Activated CD4-positive, alpha-beta memory T cell treated with anti-CD3 and anti-CD28 coated beads, Interleukin-2, amount 10 ng/mL, durations not matched to agents 7 days and 5 days (primary cell): ENCODE data around the gene MPIG6B. TPM values are rescaled to one million over a fixed set of nuclear protein-coding genes. Genes with fewer than 3 reads are reported as not detected.

Source experiments
- CTCF ChIA-PET: fragments of 350-600 bp; sonication (Branson Sonifier 250); formaldehyde crosslinking; loops from one replicate; lab custom pipeline; 2021; ENCODE audit warnings: antibody characterized with exemption, inconsistent platforms; lab: Charles Lee
- POLR2A ChIA-PET: fragments of 350-600 bp; sonication (Branson Sonifier 250); formaldehyde crosslinking; loops from one replicate; lab custom pipeline; 2021; ENCODE audit warnings: antibody characterized with exemption; lab: Charles Lee
- DNase-seq: peaks from one replicate; pipeline ENCODE4 v3.0.0-alpha.2; 2020
- H3K27ac Mint-ChIP-seq: one replicate; pipeline ENCODE4 v1.8.0; 2021; ENCODE audit warnings: mild to moderate bottlenecking, mixed read lengths
- H3K27me3 Mint-ChIP-seq: one replicate; pipeline ENCODE4 v1.8.0; 2021; ENCODE audit warnings: mixed read lengths
- H3K36me3 Mint-ChIP-seq: one replicate; pipeline ENCODE4 v1.8.0; 2021; ENCODE audit warnings: low read depth, mixed read lengths
- H3K4me1 Mint-ChIP-seq: one replicate; pipeline ENCODE4 v1.8.0; 2021; ENCODE audit warnings: mixed read lengths
- H3K4me3 Mint-ChIP-seq: one replicate; pipeline ENCODE4 v1.8.0; 2021; ENCODE audit warnings: mild to moderate bottlenecking, mixed read lengths
- H3K9me3 Mint-ChIP-seq: one replicate; pipeline ENCODE4 v1.8.0; 2021; ENCODE audit warnings: mixed read lengths
- total RNA-seq, 2 experiments: library from RNA; stranded (reverse); gene quantifications; one replicate each; pipeline ENCODE4 v1.2.3, GENCODE V29; 2021

MPIG6B gene
- total RNA-seq, 2 experiments from 2014 or later: not detected

DNA sequence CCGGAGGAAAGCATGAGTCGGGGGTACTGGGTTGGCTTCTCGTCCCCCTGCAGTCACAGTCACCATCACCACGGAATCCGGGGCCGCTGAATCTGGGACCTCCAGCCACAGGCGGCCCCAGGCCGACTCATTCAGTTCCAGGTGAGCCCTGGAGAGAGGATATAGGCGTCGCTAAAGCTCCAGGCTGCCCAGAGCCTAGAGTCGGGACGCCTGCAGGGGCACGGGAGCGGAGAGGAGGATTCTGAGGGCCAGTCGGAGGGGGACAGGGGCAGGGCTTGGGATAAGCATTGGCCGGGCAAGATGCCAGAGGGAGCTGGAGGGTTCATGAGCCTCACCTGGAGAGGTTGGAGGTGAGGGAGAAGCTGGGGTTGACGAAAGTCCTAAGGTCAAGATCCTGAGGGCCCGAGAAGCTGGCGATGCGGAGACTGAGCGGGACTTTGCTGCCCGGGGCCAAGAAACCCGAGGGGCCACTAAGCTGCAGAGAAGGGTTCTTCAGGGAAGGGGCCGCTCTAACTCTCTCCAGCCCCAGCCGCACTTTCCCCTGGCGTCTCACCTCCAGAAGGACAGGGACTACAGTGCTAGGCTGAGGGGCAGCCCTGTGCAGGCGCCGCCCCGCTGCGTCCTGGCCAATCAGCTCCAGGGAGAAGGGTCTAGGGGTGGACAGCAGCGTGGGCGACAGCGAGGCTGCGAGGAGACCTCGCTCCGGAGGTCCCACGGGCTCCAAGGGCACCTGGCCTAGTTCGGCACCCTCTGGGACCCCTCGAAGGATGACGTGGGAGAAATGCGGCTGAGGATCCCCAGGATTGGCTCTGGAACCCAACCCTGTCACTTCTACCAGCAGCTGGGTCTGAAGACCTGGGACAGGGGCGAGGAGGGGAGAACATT, 43.0 kb downstream of the MPIG6B start:
- Mint-ChIP-seq H3K27ac (no peak overlapping the region), H3K4me3 (no peak overlapping the region)
- POLR2A ChIA-PET: interaction anchor here (0.8 to 1.1 kb wide), 4 partner anchors 9 to 63 kb away, joined by 3 to 4 read pairs (median 3); partner anchors contain the start of genes ABHD16A, CLIC1 and VARS1

DNA sequence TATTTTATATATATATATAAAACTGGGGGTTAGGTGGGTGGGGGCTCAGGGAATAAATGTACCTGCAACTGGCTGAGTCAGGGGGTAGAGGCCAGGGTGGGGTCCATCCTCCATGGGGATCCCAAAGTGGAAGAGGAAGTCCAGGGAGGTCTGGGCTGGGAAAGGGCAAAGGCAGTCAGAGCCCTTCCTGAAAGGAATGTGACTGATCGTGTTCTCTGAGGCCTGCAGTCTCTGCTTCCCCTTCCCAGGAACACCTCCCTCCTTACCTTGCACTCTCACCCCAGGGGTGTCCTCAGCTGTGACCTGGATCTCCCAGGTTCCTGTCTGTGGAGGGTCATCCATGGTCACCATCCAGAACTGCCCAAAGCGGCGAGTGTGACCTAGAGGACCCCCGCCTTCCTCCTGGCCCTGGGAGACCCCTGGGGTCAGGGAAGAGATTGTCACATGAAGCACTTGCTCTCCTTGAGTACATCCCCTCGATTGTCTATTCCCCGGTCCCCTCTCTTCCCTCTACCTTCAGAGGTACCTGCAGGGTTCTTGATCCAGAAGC, 44.0 kb downstream of the MPIG6B start:
- no peaks in the 10 kb centered on the region for H3K9me3 Mint-ChIP-seq
- H3K36me3 Mint-ChIP-seq: peaks cover 30% of the 10 kb centered on the region
- H3K4me3 Mint-ChIP-seq: no peak overlapping the region
- no peak for DNase-seq
- ChIA-PET POLR2A (interaction anchor here (0.5 to 1.1 kb wide), 2 partner anchors 26 to 30 kb away, joined by 3 read pairs; partner anchors contain the start of gene CLIC1), CTCF (interaction anchor here (0.7 to 0.9 kb wide), 2 partner anchors 27 to 28 kb away, joined by 3 read pairs; partner anchors contain the start of gene MSH5)
- H3K4me1 Mint-ChIP-seq: peaks cover 36% of the 10 kb centered on the region
- H3K27me3 Mint-ChIP-seq: no peaks in the 10 kb centered on the region
- H3K27ac Mint-ChIP-seq: no peak overlapping the region

More for the DNA sequence above, 43.0 kb downstream of the MPIG6B start:
- Mint-ChIP-seq H3K4me1 (peaks cover 29% of the 10 kb centered on the region), H3K36me3 (peaks cover 32% of the 10 kb centered on the region), H3K27me3 (no peaks in the 10 kb centered on the region), H3K9me3 (no peaks in the 10 kb centered on the region)
- DNase-seq: no peak
- CTCF ChIA-PET: interaction anchor here (1.0 to 1.3 kb wide), 2 partner anchors 25 to 28 kb away, joined by 3 read pairs; no protein-coding TSS in a partner anchor

DNA sequence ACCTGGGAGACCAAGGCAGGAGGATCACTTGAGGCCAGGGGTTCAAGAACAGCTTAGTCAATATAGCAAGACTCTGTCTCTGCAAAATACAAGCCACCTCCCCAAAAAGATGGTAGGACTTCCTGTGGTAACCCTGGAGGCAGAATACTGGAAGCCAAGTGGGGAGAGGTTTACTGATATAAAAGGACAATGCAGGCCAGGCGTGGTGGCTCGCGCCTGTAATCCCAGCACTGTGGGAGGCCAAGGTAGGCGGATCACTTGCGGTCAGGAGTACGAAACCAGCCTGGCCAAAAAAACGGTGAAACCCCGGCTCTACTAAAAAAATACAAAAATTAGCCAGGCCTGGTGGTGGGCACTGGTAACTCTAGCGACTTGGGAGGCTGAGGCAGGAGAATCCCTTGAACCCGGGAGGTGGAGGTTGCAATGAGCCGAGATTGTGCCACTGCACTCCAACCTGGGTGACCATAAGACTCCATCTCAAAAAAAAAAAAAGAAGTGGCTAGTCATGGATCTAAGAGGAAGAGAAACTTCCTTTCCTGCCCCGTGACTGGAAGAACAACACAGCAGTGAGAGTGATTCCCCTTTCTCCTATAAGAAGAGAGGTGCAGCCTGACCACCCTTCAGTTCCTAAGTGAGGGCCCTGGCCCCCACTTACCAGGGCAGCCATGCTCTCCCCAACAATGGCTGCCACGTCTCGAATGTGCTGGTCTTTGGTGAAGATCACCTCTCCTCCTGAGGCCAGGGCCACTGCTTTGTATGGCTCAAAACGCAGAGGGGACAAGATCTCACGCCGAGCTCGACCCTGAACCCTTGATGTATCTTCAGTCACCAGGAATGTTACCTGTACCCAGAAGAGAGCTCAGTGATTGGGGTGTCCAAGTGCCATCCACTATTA, 45.4 kb downstream of the MPIG6B start:
- ChIA-PET POLR2A (interaction anchor here (0.7 to 8.2 kb wide), 3 partner anchors 28 to 39 kb away, joined by 3 to 103 read pairs (median 7); partner anchors contain the start of genes CLIC1, DDAH2 and MSH5), CTCF (interaction anchor here (0.9 to 5.5 kb wide), 16 partner anchors 9 to 117 kb away, joined by 3 to 88 read pairs (median 10); partner anchors contain the start of genes CLIC1, DDAH2, LSM2 and MSH5)
- Mint-ChIP-seq H3K27me3 (no peaks in the 10 kb centered on the region), H3K4me1 (peaks cover 43% of the 10 kb centered on the region), H3K9me3 (no peaks in the 10 kb centered on the region), H3K27ac (no peak overlapping the region), H3K36me3 (peaks cover 25% of the 10 kb centered on the region), H3K4me3 (no peak overlapping the region)
- no peak for DNase-seq

DNA sequence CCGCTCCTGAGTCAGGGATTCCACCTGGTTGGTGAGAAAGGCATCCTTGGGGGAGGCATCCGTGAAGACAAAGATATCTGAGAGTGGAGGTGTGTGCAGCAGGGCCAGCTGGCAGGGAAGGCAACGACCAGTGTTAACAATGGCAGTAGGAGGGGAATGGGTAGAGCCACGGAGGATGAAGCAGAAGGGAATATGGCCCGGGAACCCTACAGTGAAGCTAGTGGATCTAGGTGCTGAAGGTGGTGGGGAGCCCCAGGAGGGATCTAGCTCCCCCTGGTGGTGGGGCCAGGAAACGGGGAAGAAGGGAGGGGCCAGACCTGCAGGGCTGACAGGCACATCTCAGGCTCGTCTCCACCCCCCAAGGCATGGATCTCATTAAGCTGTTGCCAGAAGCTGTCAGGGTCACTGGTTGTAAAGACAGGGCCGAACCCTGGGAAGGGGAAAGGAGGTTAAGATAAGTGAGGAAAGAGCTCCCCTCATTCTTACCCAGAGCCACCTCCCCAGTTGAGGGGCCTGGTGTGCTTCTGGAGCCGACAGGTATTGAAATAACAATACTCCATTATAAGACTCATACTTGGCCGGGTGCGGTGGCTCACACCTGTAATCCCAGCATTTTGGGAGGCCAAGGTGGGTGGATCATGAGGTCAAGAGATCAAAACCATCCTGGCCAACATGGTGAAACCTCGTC, 46.7 kb downstream of the MPIG6B start:
- H3K9me3 Mint-ChIP-seq: no peaks in the 10 kb centered on the region
- DNase-seq: peak; percentile 86
- CTCF ChIA-PET: interaction anchor here (0.6 to 5.5 kb wide), 45 partner anchors 8 to 170 kb away, joined by 3 to 88 read pairs (median 5); partner anchors contain the start of genes ABHD16A, CLIC1, DDAH2 and GPANK1
- H3K27ac Mint-ChIP-seq: peak overlapping the region; percentile 57
- no peak overlapping the region for H3K4me3 Mint-ChIP-seq
- H3K4me1 Mint-ChIP-seq: peaks cover 37% of the 10 kb centered on the region
- peaks cover 23% of the 10 kb centered on the region for H3K36me3 Mint-ChIP-seq
- no peaks in the 10 kb centered on the region for H3K27me3 Mint-ChIP-seq
- POLR2A ChIA-PET: interaction anchor here (0.8 to 8.2 kb wide), 11 partner anchors 9 to 202 kb away, joined by 3 to 103 read pairs (median 4); partner anchors contain the start of genes ABHD16A, CLIC1, CSNK2B and DXO

DNA sequence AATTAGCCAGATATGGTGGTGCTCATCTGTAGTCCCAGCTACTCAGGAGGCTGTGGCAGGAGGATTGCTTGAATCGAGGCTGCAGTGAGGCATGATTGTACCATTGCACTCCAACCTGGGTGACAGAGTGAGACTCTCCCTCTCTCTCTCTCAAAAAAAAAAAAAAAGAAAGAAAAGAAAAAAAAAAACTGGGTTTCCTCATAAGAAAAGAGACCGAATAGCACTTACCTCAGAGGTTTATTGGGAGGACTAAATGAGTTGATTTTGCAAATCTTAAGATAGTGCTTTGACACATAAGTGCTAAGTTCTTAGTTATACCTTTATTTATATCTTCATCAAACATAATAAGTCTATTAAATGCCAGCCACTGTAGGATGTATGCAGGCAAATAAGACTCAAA, 47.7 kb downstream of the MPIG6B start:
- no peak for DNase-seq
- ChIA-PET CTCF (interaction anchor here (0.7 to 5.5 kb wide), 19 partner anchors 12 to 169 kb away, joined by 3 to 88 read pairs (median 7); partner anchors contain the start of genes ABHD16A, DDAH2, GPANK1 and HSPA1A), POLR2A (interaction anchor here (0.8 to 8.2 kb wide), 6 partner anchors 16 to 201 kb away, joined by 3 to 103 read pairs (median 4); partner anchors contain the start of genes CLIC1, CSNK2B, DXO and HSPA1B)
- Mint-ChIP-seq H3K4me3 (no peak overlapping the region), H3K27ac (peak overlapping the region; percentile 72), H3K9me3 (no peaks in the 10 kb centered on the region), H3K36me3 (peaks cover 24% of the 10 kb centered on the region), H3K27me3 (no peaks in the 10 kb centered on the region), H3K4me1 (peaks cover 47% of the 10 kb centered on the region)

DNA sequence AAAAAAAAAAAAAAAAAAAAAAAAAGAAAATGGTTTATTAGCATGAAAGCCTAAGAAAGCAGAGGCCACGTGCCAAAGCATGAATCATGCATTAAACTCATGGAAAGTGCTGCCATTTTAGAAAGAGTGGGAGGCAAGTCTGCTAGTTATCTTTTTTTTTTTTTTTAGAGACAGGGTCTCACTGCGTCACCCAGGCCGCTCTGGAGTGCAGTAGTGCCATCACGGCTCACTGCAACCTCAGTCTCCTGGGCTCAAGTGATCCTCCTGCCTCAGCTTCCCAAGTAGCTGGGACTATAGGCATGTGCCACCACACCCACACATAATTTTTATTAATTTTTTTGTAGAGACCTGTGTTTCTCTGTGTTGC, 48.8 kb downstream of the MPIG6B start:
- ChIA-PET CTCF (interaction anchor here (0.6 to 5.5 kb wide), 6 partner anchors 13 to 1176 kb away, joined by 3 to 88 read pairs (median 4); partner anchors contain the start of genes DDAH2 and MSH5), POLR2A (interaction anchor here (0.7 to 8.2 kb wide), 4 partner anchors 34 to 55 kb away, joined by 3 to 103 read pairs (median 4); partner anchors contain the start of genes CLIC1, DDAH2, HSPA1B and MSH5)
- peak overlapping the region; percentile 74 for H3K27ac Mint-ChIP-seq
- no peaks in the 10 kb centered on the region for H3K9me3 Mint-ChIP-seq
- peak overlapping the region; percentile 49 for H3K4me3 Mint-ChIP-seq
- DNase-seq: no peak
- peaks cover 22% of the 10 kb centered on the region for H3K36me3 Mint-ChIP-seq
- peaks cover 59% of the 10 kb centered on the region for H3K4me1 Mint-ChIP-seq
- no peaks in the 10 kb centered on the region for H3K27me3 Mint-ChIP-seq

DNA sequence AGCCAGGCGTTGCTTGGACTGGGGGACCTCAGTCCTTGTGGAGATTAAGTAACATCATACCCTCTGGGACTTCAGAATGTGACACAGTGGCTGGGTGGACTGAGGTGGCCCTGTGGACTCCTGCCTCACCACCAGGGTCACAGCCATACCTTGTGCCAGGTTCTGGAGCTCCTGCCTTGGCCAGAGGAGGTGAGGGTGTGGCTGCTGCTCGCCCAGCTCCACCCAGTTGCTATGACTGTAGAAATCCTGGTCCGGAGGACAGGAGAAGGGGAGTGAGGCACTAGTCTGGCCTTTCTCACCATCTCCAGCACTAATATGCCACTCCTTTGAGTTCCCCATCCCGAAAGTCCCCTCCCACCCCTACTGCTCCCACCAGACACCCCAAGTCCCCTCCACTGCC, 52.0 kb downstream of the MPIG6B start:
- Mint-ChIP-seq H3K36me3 (peaks cover 19% of the 10 kb centered on the region), H3K27ac (peak overlapping the region; percentile 63), H3K27me3 (no peaks in the 10 kb centered on the region), H3K4me1 (peaks cover 56% of the 10 kb centered on the region), H3K9me3 (no peaks in the 10 kb centered on the region), H3K4me3 (no peak overlapping the region)
- CTCF ChIA-PET: interaction anchor here (0.5 to 1.2 kb wide), 4 partner anchors 11 to 1483 kb away, joined by 3 to 4 read pairs (median 3); partner anchors contain the start of genes LSM2 and VARS1
- POLR2A ChIA-PET: interaction anchor here (0.9 to 8.2 kb wide), 7 partner anchors 10 to 122 kb away, joined by 3 to 103 read pairs (median 5); partner anchors contain the start of genes CLIC1, EHMT2, LSM2 and MSH5
- no peak for DNase-seq

DNA sequence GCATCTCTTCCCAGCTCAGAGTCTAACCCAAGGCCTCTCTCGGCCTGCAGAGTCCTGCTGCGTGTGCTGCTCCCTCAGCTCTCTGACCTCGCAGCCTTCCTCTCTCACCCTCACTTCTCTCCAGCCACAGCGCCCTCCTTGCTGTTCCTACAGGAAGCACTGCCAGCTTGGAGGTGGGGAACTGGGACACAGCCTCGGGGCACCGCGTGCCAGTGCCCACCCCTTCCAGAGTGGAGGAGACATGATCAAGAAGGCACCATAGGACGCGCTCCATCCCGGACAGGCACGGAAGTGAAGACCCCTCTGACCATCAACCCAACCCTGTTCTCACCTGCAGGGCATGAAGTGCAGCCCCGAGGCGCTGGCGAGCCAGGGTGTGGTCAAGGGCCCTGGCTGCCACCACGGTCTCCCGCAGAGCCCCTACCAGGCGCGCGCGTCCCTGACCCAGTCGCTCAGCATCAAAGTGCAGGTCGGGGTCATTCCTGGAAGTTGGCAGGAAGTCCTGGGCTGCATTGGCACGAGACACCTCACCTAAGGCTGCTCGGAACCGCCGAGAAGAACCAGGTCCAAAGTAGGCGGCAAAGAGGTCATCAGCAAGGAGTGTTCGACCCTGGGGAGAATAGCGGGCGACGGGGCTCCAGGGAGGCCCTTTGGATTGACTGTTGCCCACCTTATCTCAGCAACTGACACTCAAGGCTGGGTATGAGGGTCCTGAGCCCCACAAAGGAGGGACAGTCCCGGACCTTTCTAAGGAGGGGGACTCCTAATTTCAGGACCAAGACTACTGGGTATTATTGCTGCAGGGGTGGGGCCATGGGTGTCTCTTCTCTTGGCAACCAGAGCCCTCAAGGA, 52.7 kb downstream of the MPIG6B start:
- Mint-ChIP-seq H3K27ac (peak overlapping the region; percentile 84), H3K36me3 (peaks cover 23% of the 10 kb centered on the region), H3K9me3 (no peaks in the 10 kb centered on the region), H3K27me3 (no peaks in the 10 kb centered on the region), H3K4me1 (peaks cover 53% of the 10 kb centered on the region), H3K4me3 (peak overlapping the region; percentile 63)
- ChIA-PET POLR2A (interaction anchor here (1.2 to 8.2 kb wide), 6 partner anchors 9 to 38 kb away, joined by 4 to 103 read pairs (median 8); partner anchors contain the start of genes CLIC1, LSM2, MSH5 and VARS1), CTCF (interaction anchor here (0.7 to 1.2 kb wide), 3 partner anchors 11 to 31 kb away, joined by 3 to 4 read pairs (median 3); partner anchors contain the start of genes LSM2 and VARS1)
- DNase-seq: no peak
